ENCODE data around the gene GREB1. TPM values are rescaled to one million over a fixed set of nuclear protein-coding genes. Genes with fewer than 3 reads are reported as not detected.

Gene GREB1
- total RNA-seq, 1 experiment from 2014 or later, result 6.2 TPM

DNA sequence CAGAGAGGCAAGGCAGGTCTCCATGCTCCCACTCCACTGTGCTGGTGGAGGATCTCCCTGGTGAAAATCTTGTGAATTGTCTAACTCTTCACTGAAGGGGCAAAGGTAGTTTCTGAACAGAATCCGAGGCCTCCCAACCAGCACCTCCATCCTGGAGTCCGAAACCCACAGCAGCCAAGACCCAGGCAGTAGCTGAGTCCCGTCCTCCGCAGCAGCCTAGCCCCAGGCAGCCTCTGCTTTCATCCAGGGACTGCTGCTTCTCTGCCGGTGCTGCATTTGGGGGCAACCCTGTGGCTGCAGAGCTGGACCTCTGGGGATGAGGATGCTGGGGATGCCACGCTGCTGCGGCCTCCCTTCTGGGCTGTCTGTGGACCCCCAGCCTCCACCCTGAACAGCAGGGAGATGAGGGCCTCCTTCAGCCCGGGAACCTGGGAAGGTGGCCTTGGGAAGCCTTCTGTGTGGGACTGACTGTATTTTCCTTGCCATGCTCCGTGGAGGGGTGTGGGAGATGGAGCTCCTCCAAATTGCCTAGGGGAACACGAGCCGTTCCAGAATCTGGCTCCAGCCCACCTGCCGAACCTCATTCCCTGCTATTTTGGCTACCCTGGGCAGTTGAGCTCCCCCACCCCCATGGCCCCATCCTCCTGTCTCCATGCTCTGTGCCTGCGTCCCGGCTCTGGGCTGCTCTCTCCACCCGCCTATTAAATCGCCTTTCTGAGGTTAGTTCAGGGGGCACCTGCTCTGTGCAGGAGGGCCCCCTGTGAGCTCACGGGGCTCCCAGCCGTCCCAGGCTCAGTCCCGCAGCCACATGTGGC is 48.2 kb downstream of the GREB1 start:
- no peak for DNase-seq (ENCODE audit: low read depth, low spot score)
- ChIA-PET POLR2A (interaction anchor here (1.4 kb wide), 1 partner anchor 449 kb away, joined by 3 read pairs; a partner anchor contains a TSS), CTCF (interaction anchor here (0.9 to 5.4 kb wide), 9 partner anchors 10 to 750 kb away, joined by 3 to 159 read pairs (median 6); a partner anchor contains a TSS), RAD21 (ENCODE audit: low non-redundant PET in 1 of 2, low total read pairs in 2 of 2, uncharacterized antibody in 2 of 2, unreplicated experiment in 2 of 2) (interaction anchor here (0.8 to 3.3 kb wide), 4 partner anchors 104 to 450 kb away, joined by 3 to 17 read pairs (median 6); a partner anchor contains a TSS)
- H3K9me3 ChIP-seq (ENCODE audit: control insufficient read depth in 1 of 2, insufficient read depth in 1 of 2, low read depth in 1 of 2, low read length in 2 of 2), result no peaks in the 10 kb centered on the region
- TF ChIP-seq TCF7L2 (IDR thresholded peaks at IDR 0.05; ENCODE audit: borderline replicate concordance, extremely low read depth, insufficient read depth, insufficient read length), result no peak
- 0 out of 2 replicates have a peak, but pooled peaks have one; percentile 3 for ATAC-seq
- H3K9ac ChIP-seq (ENCODE audit: low read length), result no peak overlapping the region
- H3K36me3 ChIP-seq (ENCODE audit: control insufficient read depth in 1 of 2, insufficient read depth in 2 of 2, low read length in 2 of 2), result no peaks in the 10 kb centered on the region
- no peaks in the 10 kb centered on the region for H3K27me3 ChIP-seq (ENCODE audit: insufficient read depth, low read length)
- H4K20me1 ChIP-seq (ENCODE audit: insufficient read depth), result no peaks in the 10 kb centered on the region
- no peak overlapping the region for H3K4me2 ChIP-seq (ENCODE audit: low read length)
- no peaks in the 10 kb centered on the region for H3K9me2 ChIP-seq (ENCODE audit: insufficient read depth)
- H3K4me1 ChIP-seq (ENCODE audit: control insufficient read depth in 1 of 2, insufficient read depth in 2 of 2, low read length in 2 of 2), result peaks cover 4 to 21% of the 10 kb centered on the region in 2 experiments
- H3K4me3 ChIP-seq (replicated peaks in 1 of 2; ENCODE audit: low read depth in 1 of 2, low read length in 2 of 2), result no peak overlapping the region
- BruUV-seq (replicated peaks), result no TSS peak
- no peak overlapping the region for H2AFZ ChIP-seq (ENCODE audit: low read depth, low read length, poor library complexity, severe bottlenecking)
- no peaks in the 10 kb centered on the region for H3K79me2 ChIP-seq (ENCODE audit: insufficient read depth, low read length)
- intact Hi-C loops (cut with micrococcal nuclease), result loop anchor here (5.0 kb wide), 3 partner anchors 100 to 750 kb away; no protein-coding TSS in a partner anchor
- no peak overlapping the region for H3K27ac ChIP-seq (ENCODE audit: low read depth, low read length)

GRCh38 chr2:11582612-11582861 is 48.7 kb downstream of the GREB1 start:
- H4K20me1 ChIP-seq (ENCODE audit: insufficient read depth), result no peaks in the 10 kb centered on the region
- no peaks in the 10 kb centered on the region for H3K27me3 ChIP-seq (ENCODE audit: insufficient read depth, low read length)
- no peak overlapping the region for H3K27ac ChIP-seq (ENCODE audit: low read depth, low read length)
- ChIA-PET RAD21 (ENCODE audit: low non-redundant PET in 1 of 2, low total read pairs in 2 of 2, uncharacterized antibody in 2 of 2, unreplicated experiment in 2 of 2) (interaction anchor here (0.8 to 3.3 kb wide), 4 partner anchors 105 to 450 kb away, joined by 3 to 17 read pairs (median 6); a partner anchor contains a TSS), POLR2A (interaction anchor here (1.4 kb wide), 1 partner anchor 449 kb away, joined by 3 read pairs; a partner anchor contains a TSS), CTCF (interaction anchor here (0.9 to 5.4 kb wide), 10 partner anchors 9 to 750 kb away, joined by 3 to 159 read pairs (median 6); a partner anchor contains a TSS)
- H3K4me3 ChIP-seq (replicated peaks in 1 of 2; ENCODE audit: low read depth in 1 of 2, low read length in 2 of 2), result no peak overlapping the region
- ATAC-seq (peak; percentile 28; the same call in 1 of the 2 replicates), DNase-seq (ENCODE audit: low read depth, low spot score) (no peak)
- H3K4me1 ChIP-seq (ENCODE audit: control insufficient read depth in 1 of 2, insufficient read depth in 2 of 2, low read length in 2 of 2), result peaks cover 4 to 21% of the 10 kb centered on the region in 2 experiments
- H3K9me2 ChIP-seq (ENCODE audit: insufficient read depth), result no peaks in the 10 kb centered on the region
- H3K4me2 ChIP-seq (ENCODE audit: low read length), result no peak overlapping the region
- H3K9ac ChIP-seq (ENCODE audit: low read length), result no peak overlapping the region
- TF ChIP-seq ZFX (IDR thresholded peaks at IDR 0.05) (no peak), YY1 (IDR thresholded peaks at IDR 0.05; ENCODE audit: extremely low read depth, insufficient replicate concordance, low read depth, low read length) (no peak), SP1 (IDR thresholded peaks at IDR 0.05; ENCODE audit: low read depth) (no peak), CEBPB (IDR thresholded peaks at IDR 0.05; ENCODE audit: low read depth) (no peak), EGR1 (IDR thresholded peaks at IDR 0.05; ENCODE audit: low read depth) (no peak), SRF (IDR thresholded peaks at IDR 0.05; ENCODE audit: low read depth) (no peak), ZNF274 (IDR thresholded peaks at IDR 0.05; ENCODE audit: low read depth, low read length) (no peak), ELF1 (IDR thresholded peaks at IDR 0.05; ENCODE audit: borderline replicate concordance, low read depth) (no peak), FOSL1 (IDR thresholded peaks at IDR 0.05; ENCODE audit: low read depth) (no peak), TCF7L2 (IDR thresholded peaks at IDR 0.05; ENCODE audit: borderline replicate concordance, extremely low read depth, insufficient read depth, insufficient read length) (no peak), EZH2 (IDR thresholded peaks at IDR 0.05) (no peak), POLR2AphosphoS5 (IDR thresholded peaks at IDR 0.05; ENCODE audit: low read depth, low read length) (no peak)
- TF ChIP-seq, protein P1, sequence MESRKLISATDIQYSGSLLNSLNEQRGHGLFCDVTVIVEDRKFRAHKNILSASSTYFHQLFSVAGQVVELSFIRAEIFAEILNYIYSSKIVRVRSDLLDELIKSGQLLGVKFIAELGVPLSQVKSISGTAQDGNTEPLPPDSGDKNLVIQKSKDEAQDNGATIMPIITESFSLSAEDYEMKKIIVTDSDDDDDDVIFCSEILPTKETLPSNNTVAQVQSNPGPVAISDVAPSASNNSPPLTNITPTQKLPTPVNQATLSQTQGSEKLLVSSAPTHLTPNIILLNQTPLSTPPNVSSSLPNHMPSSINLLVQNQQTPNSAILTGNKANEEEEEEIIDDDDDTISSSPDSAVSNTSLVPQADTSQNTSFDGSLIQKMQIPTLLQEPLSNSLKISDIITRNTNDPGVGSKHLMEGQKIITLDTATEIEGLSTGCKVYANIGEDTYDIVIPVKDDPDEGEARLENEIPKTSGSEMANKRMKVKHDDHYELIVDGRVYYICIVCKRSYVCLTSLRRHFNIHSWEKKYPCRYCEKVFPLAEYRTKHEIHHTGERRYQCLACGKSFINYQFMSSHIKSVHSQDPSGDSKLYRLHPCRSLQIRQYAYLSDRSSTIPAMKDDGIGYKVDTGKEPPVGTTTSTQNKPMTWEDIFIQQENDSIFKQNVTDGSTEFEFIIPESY (IDR thresholded peaks at IDR 0.05; ENCODE audit: extremely low read depth, insufficient replicate concordance, low read length), result no peak
- no peaks in the 10 kb centered on the region for H3K9me3 ChIP-seq (ENCODE audit: control insufficient read depth in 1 of 2, insufficient read depth in 1 of 2, low read depth in 1 of 2, low read length in 2 of 2)
- H3K36me3 ChIP-seq (ENCODE audit: control insufficient read depth in 1 of 2, insufficient read depth in 2 of 2, low read length in 2 of 2), result no peaks in the 10 kb centered on the region
- BruUV-seq (replicated peaks), result no TSS peak
- intact Hi-C loops (cut with micrococcal nuclease), result loop anchor here (5.0 kb wide), 3 partner anchors 100 to 750 kb away; no protein-coding TSS in a partner anchor
- H3K79me2 ChIP-seq (ENCODE audit: insufficient read depth, low read length), result no peaks in the 10 kb centered on the region
- no peak overlapping the region for H2AFZ ChIP-seq (ENCODE audit: low read depth, low read length, poor library complexity, severe bottlenecking)
